Testis (tissue), 3 donors: ENCODE measurements around the gene RAPGEF5. TPM values are rescaled to one million over a fixed set of nuclear protein-coding genes. Genes with fewer than 3 reads are reported as not detected.

Source experiments
- DNase-seq: peaks from one replicate; pipeline ENCODE4 v3.0.0-alpha.2; 2019
- H3K27ac ChIP-seq, 2 donors: fragments of 200-600 bp; sonication (generic); one replicate each; pipeline ENCODE4 v1.5.1; 2019
- H3K27me3 ChIP-seq: fragments of 200-600 bp; sonication (generic); one replicate; pipeline ENCODE4 v1.5.1; 2019
- H3K36me3 ChIP-seq: fragments of 200-600 bp; sonication (generic); one replicate; pipeline ENCODE4 v1.5.1; 2017; ENCODE audit warnings: low read depth; ENCODE audit errors: missing control alignments
- H3K4me1 ChIP-seq: fragments of 200-600 bp; sonication (generic); one replicate; pipeline ENCODE4 v1.5.1; 2019
- H3K4me3 ChIP-seq, 2 donors: fragments of 200-600 bp; sonication (generic); one replicate each; pipeline ENCODE4 v1.5.1; 2017 to 2019
- H3K9me3 ChIP-seq: fragments of 200-600 bp; sonication (generic); one replicate; pipeline ENCODE4 v1.5.1; 2017
- CTCF ChIP-seq, 3 experiments: fragments of 450-650 bp in 2 of 3; fragments of 200-600 bp in 1 of 3; sonication (generic) in 1 of 3; IDR thresholded peaks; one replicate each; pipeline ENCODE4 v1.5.1; 2016 to 2019; ENCODE audit warnings: antibody characterized with exemption in 3 of 3, mild to moderate bottlenecking in 2 of 3, moderate library complexity in 1 of 3
- POLR2A ChIP-seq: fragments of 450-650 bp; IDR thresholded peaks from one replicate; pipeline ENCODE4 v1.6.1; 2017; ENCODE audit warnings: antibody characterized with exemption, mild to moderate bottlenecking, moderate library complexity
- WGBS, 2 donors: methylation state at CpG; one replicate each; pipeline ENCODE4 v1.1.5; 2018; 5-methylcytosine and 5-hydroxymethylcytosine counted together
- intact Hi-C: fragments of 100-400 bp; cut with DNase I; formaldehyde crosslinking; loops from one replicate; pipeline ENCODE4 v1.15.1; 2023; ENCODE audit warnings: low total_unique reads
- polyA plus RNA-seq: library from polyadenylated mRNA; stranded (reverse); fragments of 350-450 nt; fragmentation: Illumina TruSeq; extraction: RNeasy Lipid Tissue Mini Kit (QIAGEN cat#74804); gene quantifications from one replicate; pipeline ENCODE4 v1.2.3, GENCODE V29; 2014; ENCODE audit warnings: low read depth, low replicate concordance; ENCODE audit not compliant: insufficient read depth
- total RNA-seq, 2 donors: library from RNA; depleted of rRNA; stranded (reverse); fragments of >200 nt; gene quantifications; one replicate each; pipeline ENCODE4 v1.2.3, GENCODE V29; 2016

The RAPGEF5 gene
- total and polyA plus RNA-seq, 3 donors from 2014 or later: 16.8 to 67.5 (median 63.8) TPM

GRCh38 chr7:22354462-22354861 lies 2.5 kb downstream of the RAPGEF5 start:
- DNase-seq: no peak
- intact Hi-C loops: no loop called here
- H3K4me3 ChIP-seq: no peak overlapping the region

GRCh38 chr7:22352887-22353286 lies 4.1 kb downstream of the RAPGEF5 start:
- no peak for TF ChIP-seq POLR2A
- no peak for TF ChIP-seq CTCF (IDR thresholded peaks at IDR 0.05)
- Histone ChIP-seq H3K9me3 (no peaks in the 10 kb centered on the region), H3K27me3 (no peaks in the 10 kb centered on the region), H3K4me1 (peaks cover 12% of the 10 kb centered on the region), H3K4me3 (no peak overlapping the region), H3K36me3 (no peaks in the 10 kb centered on the region), H3K27ac (no peak overlapping the region)
- DNase-seq: no peak
- intact Hi-C loops: no loop called here
- 88 to 92% methylated on average over 4 of the region's 4 CpGs for WGBS, 2 donors

More at GRCh38 chr7:22354462-22354861, 2.5 kb downstream of the RAPGEF5 start:
- TF ChIP-seq CTCF (IDR thresholded peaks at IDR 0.05) (no peak), POLR2A (no peak)
- Histone ChIP-seq H3K36me3 (no peaks in the 10 kb centered on the region), H3K9me3 (no peaks in the 10 kb centered on the region), H3K4me1 (peaks cover 12% of the 10 kb centered on the region), H3K27ac (no peak overlapping the region), H3K27me3 (no peaks in the 10 kb centered on the region)
- 43 to 91% methylated on average over 2 of the region's 2 CpGs for WGBS, 2 donors

- DNase-seq: no peak
- no peaks in the 10 kb centered on the region for H3K36me3 ChIP-seq
- 12 to 25% methylated on average over 2 of the region's 2 CpGs for WGBS, 2 donors
- no peaks in the 10 kb centered on the region for H3K27me3 ChIP-seq
- intact Hi-C loops: no loop called here
- no peaks in the 10 kb centered on the region for H3K9me3 ChIP-seq
- no peak for TF ChIP-seq CTCF (IDR thresholded peaks at IDR 0.05)
- no peak for TF ChIP-seq POLR2A
- no peak overlapping the region for H3K4me3 ChIP-seq
- peak overlapping the region in 1 of 2 donors; percentile 51 for H3K27ac ChIP-seq
- H3K4me1 ChIP-seq: peaks cover 7% of the 10 kb centered on the region
Observed at GRCh38 chr7:22351878-22352277, 5.1 kb downstream of the RAPGEF5 start.

GRCh38 chr7:22351329-22351692 lies 5.6 kb downstream of the RAPGEF5 start:
- Histone ChIP-seq H3K9me3 (no peaks in the 10 kb centered on the region), H3K4me1 (peaks cover 7% of the 10 kb centered on the region), H3K36me3 (no peaks in the 10 kb centered on the region), H3K27ac (peak overlapping the region in 1 of 2 donors; percentile 51), H3K27me3 (no peaks in the 10 kb centered on the region), H3K4me3 (no peak overlapping the region)
- intact Hi-C loops: no loop called here
- DNase-seq: no peak
- 48 to 54% methylated on average over 2 of the region's 2 CpGs for WGBS, 2 donors
- TF ChIP-seq POLR2A: no peak
- TF ChIP-seq CTCF (IDR thresholded peaks at IDR 0.05): no peak

GRCh38 chr7:22350466-22351328 lies 6.3 kb downstream of the RAPGEF5 start:
- Histone ChIP-seq H3K36me3 (no peaks in the 10 kb centered on the region), H3K4me3 (no peak overlapping the region), H3K27ac (peak overlapping the region in 1 of 2 donors; percentile 51), H3K27me3 (no peaks in the 10 kb centered on the region), H3K9me3 (no peaks in the 10 kb centered on the region), H3K4me1 (peaks cover 7% of the 10 kb centered on the region)
- no peak for TF ChIP-seq CTCF (IDR thresholded peaks at IDR 0.05)
- no peak for TF ChIP-seq POLR2A
- WGBS, 2 donors: 59 to 60% methylated on average over 2 of the region's 2 CpGs
- DNase-seq: peak; percentile 62
- intact Hi-C loops: no loop called here
